ENCODE results near the gene KCNIP1. TPM values are rescaled to one million over a fixed set of nuclear protein-coding genes. Genes with fewer than 3 reads are reported as not detected.

KCNIP1 gene
- total and polyA plus RNA-seq, 9 of the 15 experiments (the other 6 are each of a cell fraction or from before 2014, with no cell fraction given): not detected

- TF ChIP-seq, protein P1, sequence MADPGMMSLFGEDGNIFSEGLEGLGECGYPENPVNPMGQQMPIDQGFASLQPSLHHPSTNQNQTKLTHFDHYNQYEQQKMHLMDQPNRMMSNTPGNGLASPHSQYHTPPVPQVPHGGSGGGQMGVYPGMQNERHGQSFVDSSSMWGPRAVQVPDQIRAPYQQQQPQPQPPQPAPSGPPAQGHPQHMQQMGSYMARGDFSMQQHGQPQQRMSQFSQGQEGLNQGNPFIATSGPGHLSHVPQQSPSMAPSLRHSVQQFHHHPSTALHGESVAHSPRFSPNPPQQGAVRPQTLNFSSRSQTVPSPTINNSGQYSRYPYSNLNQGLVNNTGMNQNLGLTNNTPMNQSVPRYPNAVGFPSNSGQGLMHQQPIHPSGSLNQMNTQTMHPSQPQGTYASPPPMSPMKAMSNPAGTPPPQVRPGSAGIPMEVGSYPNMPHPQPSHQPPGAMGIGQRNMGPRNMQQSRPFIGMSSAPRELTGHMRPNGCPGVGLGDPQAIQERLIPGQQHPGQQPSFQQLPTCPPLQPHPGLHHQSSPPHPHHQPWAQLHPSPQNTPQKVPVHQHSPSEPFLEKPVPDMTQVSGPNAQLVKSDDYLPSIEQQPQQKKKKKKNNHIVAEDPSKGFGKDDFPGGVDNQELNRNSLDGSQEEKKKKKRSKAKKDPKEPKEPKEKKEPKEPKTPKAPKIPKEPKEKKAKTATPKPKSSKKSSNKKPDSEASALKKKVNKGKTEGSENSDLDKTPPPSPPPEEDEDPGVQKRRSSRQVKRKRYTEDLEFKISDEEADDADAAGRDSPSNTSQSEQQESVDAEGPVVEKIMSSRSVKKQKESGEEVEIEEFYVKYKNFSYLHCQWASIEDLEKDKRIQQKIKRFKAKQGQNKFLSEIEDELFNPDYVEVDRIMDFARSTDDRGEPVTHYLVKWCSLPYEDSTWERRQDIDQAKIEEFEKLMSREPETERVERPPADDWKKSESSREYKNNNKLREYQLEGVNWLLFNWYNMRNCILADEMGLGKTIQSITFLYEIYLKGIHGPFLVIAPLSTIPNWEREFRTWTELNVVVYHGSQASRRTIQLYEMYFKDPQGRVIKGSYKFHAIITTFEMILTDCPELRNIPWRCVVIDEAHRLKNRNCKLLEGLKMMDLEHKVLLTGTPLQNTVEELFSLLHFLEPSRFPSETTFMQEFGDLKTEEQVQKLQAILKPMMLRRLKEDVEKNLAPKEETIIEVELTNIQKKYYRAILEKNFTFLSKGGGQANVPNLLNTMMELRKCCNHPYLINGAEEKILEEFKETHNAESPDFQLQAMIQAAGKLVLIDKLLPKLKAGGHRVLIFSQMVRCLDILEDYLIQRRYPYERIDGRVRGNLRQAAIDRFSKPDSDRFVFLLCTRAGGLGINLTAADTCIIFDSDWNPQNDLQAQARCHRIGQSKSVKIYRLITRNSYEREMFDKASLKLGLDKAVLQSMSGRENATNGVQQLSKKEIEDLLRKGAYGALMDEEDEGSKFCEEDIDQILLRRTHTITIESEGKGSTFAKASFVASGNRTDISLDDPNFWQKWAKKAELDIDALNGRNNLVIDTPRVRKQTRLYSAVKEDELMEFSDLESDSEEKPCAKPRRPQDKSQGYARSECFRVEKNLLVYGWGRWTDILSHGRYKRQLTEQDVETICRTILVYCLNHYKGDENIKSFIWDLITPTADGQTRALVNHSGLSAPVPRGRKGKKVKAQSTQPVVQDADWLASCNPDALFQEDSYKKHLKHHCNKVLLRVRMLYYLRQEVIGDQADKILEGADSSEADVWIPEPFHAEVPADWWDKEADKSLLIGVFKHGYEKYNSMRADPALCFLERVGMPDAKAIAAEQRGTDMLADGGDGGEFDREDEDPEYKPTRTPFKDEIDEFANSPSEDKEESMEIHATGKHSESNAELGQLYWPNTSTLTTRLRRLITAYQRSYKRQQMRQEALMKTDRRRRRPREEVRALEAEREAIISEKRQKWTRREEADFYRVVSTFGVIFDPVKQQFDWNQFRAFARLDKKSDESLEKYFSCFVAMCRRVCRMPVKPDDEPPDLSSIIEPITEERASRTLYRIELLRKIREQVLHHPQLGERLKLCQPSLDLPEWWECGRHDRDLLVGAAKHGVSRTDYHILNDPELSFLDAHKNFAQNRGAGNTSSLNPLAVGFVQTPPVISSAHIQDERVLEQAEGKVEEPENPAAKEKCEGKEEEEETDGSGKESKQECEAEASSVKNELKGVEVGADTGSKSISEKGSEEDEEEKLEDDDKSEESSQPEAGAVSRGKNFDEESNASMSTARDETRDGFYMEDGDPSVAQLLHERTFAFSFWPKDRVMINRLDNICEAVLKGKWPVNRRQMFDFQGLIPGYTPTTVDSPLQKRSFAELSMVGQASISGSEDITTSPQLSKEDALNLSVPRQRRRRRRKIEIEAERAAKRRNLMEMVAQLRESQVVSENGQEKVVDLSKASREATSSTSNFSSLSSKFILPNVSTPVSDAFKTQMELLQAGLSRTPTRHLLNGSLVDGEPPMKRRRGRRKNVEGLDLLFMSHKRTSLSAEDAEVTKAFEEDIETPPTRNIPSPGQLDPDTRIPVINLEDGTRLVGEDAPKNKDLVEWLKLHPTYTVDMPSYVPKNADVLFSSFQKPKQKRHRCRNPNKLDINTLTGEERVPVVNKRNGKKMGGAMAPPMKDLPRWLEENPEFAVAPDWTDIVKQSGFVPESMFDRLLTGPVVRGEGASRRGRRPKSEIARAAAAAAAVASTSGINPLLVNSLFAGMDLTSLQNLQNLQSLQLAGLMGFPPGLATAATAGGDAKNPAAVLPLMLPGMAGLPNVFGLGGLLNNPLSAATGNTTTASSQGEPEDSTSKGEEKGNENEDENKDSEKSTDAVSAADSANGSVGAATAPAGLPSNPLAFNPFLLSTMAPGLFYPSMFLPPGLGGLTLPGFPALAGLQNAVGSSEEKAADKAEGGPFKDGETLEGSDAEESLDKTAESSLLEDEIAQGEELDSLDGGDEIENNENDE (IDR thresholded peaks at IDR 0.05; ENCODE audit: low read depth, low read length): no peak
- no peak for TF ChIP-seq CC2D1A (IDR thresholded peaks at IDR 0.05)
- TF ChIP-seq CBX1 (IDR thresholded peaks at IDR 0.05; ENCODE audit: low read depth): no peak
- no peak for TF ChIP-seq EP300 (IDR thresholded peaks at IDR 0.05; ENCODE audit: low read length)
- no peak for TF ChIP-seq HIVEP1 (CRISPR knock-in tag; IDR thresholded peaks at IDR 0.05)
- no peak for TF ChIP-seq FOXM1 (IDR thresholded peaks at IDR 0.05; ENCODE audit: low read depth)
- no peak for TF ChIP-seq FOXM1 (CRISPR knock-in tag; IDR thresholded peaks at IDR 0.05; ENCODE audit: low read depth)
- TF ChIP-seq RBM39 (optimal IDR thresholded peaks at IDR 0.05; ENCODE audit: low read depth, low read length): no peak
Observed at GRCh38 chr5:170545811-170546210, 42.0 kb downstream of the KCNIP1 start (continued).
